B cell (primary cell): ENCODE data around the gene ADAMTS2. TPM values are rescaled to one million over a fixed set of nuclear protein-coding genes. Genes with fewer than 3 reads are reported as not detected.

Source experiments
- ATAC-seq: fragments of 200-7000 bp; cut with Tn5 transposase; one replicate; pipeline ENCODE4 v1.10.0; 2021; ENCODE audit warnings: low read depth, mild to moderate bottlenecking, moderate number of reproducible peaks, moderate library complexity
- CTCF ChIA-PET: fragments of 350-600 bp; sonication (Branson Sonifier 250); formaldehyde crosslinking; loops from one replicate; lab custom pipeline; 2021; ENCODE audit warnings: antibody characterized with exemption, inconsistent platforms; lab: Charles Lee
- POLR2A ChIA-PET: fragments of 350-600 bp; sonication (Branson Sonifier 250); formaldehyde crosslinking; loops from one replicate; lab custom pipeline; 2021; ENCODE audit warnings: antibody characterized with exemption; lab: Charles Lee
- DNase-seq: peaks from one replicate; pipeline ENCODE4 v3.0.0; 2013
- H2AFZ ChIP-seq: 2 replicates; pipeline ENCODE4 v1.6.1; 2012; ENCODE audit warnings: mild to moderate bottlenecking, low read depth, low read length; ENCODE audit not compliant: insufficient read depth, poor library complexity, severe bottlenecking
- H3K27ac ChIP-seq, 2 donors: 1 replicate in 1 of 2; 2 replicates in 1 of 2; pipeline ENCODE4 v1.5.1; 2012 to 2013; ENCODE audit warnings: low read length in 2 of 2, mild to moderate bottlenecking in 2 of 2, moderate library complexity in 1 of 2
- H3K27me3 ChIP-seq, 4 experiments: fragments of 200-600 bp in 1 of 4; sonication (generic) in 1 of 4; replicated peaks in 1 of 4; 1 replicate in 2 of 4; 2 replicates in 2 of 4; pipeline versions ENCODE4 v1.6.1 to v1.7.0; 2013 to 2016; ENCODE audit warnings: low read length in 3 of 4, mild to moderate bottlenecking in 2 of 4, mixed read lengths in 1 of 4, moderate library complexity in 1 of 4; ENCODE audit not compliant: insufficient read depth in 4 of 4, control insufficient read depth in 3 of 4; ENCODE audit errors: control extremely low read depth in 1 of 4
- H3K36me3 ChIP-seq, 2 experiments: replicated peaks in 1 of 2; 1 replicate in 1 of 2; 2 replicates in 1 of 2; pipeline versions ENCODE4 v1.6.1 to v1.7.1; 2013; ENCODE audit warnings: low read length in 1 of 2; ENCODE audit not compliant: insufficient read depth in 2 of 2, control insufficient read depth in 1 of 2; ENCODE audit errors: control extremely low read depth in 1 of 2, extremely low read depth in 1 of 2
- H3K4me1 ChIP-seq, 2 donors: fragments of 200-600 bp in 1 of 2; sonication (generic) in 1 of 2; 1 replicate in 1 of 2; 2 replicates in 1 of 2; pipeline versions ENCODE4 v1.5.1 to v1.6.1; 2013 to 2017; ENCODE audit warnings: low read length in 2 of 2; ENCODE audit not compliant: control insufficient read depth in 2 of 2, insufficient read depth in 2 of 2
- H3K4me2 ChIP-seq: replicated peaks from 2 replicates; pipeline ENCODE3; 2012; ENCODE audit warnings: mild to moderate bottlenecking, low read depth, low read length; ENCODE audit not compliant: poor library complexity, severe bottlenecking
- H3K4me3 ChIP-seq, 5 experiments: fragments of 200-600 bp in 1 of 5; sonication (generic) in 1 of 5; 1 replicate in 3 of 5; 2 replicates in 2 of 5; pipeline versions ENCODE4 v1.5.1 to v1.7.0; 2011 to 2016; ENCODE audit warnings: low read length in 4 of 5, mild to moderate bottlenecking in 4 of 5, low read depth in 2 of 5, control low read depth in 1 of 5, moderate library complexity in 1 of 5; ENCODE audit not compliant: insufficient read depth in 1 of 5; ENCODE audit errors: control extremely low read depth in 1 of 5, extremely low read depth in 1 of 5
- H3K79me2 ChIP-seq: fragments of 200-600 bp; sonication (generic); one replicate; pipeline ENCODE4 v1.6.0; 2016; ENCODE audit warnings: low read length; ENCODE audit not compliant: control insufficient read depth, insufficient read depth
- H3K9ac ChIP-seq: fragments of 200-600 bp; sonication (generic); 2 replicates; pipeline ENCODE4 v1.6.1; 2017; ENCODE audit warnings: mild to moderate bottlenecking, low read length, moderate library complexity
- H3K9me3 ChIP-seq, 3 donors: one replicate each; pipeline versions ENCODE4 v1.6.1 to v1.7.1; 2013; ENCODE audit warnings: low read length in 2 of 3; ENCODE audit not compliant: control insufficient read depth in 2 of 3, insufficient read depth in 1 of 3; ENCODE audit errors: control extremely low read depth in 1 of 3
- H4K20me1 ChIP-seq: 2 replicates; pipeline ENCODE4 v1.6.0; 2012; ENCODE audit warnings: mild to moderate bottlenecking, low read length; ENCODE audit not compliant: insufficient read depth, control insufficient read depth, poor library complexity, severe bottlenecking
- H3K27ac Mint-ChIP-seq: one replicate; pipeline ENCODE4 v1.8.0; 2021; ENCODE audit warnings: mixed read lengths
- H3K27me3 Mint-ChIP-seq: one replicate; pipeline ENCODE4 v1.8.0; 2021; ENCODE audit warnings: mixed read lengths
- H3K4me1 Mint-ChIP-seq: one replicate; pipeline ENCODE4 v1.8.0; 2021; ENCODE audit warnings: mixed read lengths
- H3K4me3 Mint-ChIP-seq: one replicate; pipeline ENCODE4 v1.8.0; 2021; ENCODE audit warnings: mixed read lengths
- H3K9me3 Mint-ChIP-seq: one replicate; pipeline ENCODE4 v1.8.0; 2022; ENCODE audit warnings: mixed read lengths; ENCODE audit not compliant: insufficient read depth
- CTCF ChIP-seq: fragments of 200-600 bp; IDR thresholded peaks from one replicate; pipeline ENCODE4 v1.8.0; 2022; ENCODE audit warnings: antibody characterized with exemption, mild to moderate bottlenecking
- EZH2 ChIP-seq: IDR thresholded peaks from 2 replicates; pipeline ENCODE4 v1.6.1; 2012; ENCODE audit warnings: borderline replicate concordance, low read depth, mild to moderate bottlenecking, moderate library complexity, low read length; ENCODE audit not compliant: insufficient read depth, poor library complexity, severe bottlenecking
- WGBS: methylation state at CpG from one replicate; pipeline ENCODE4 v1.1.5; 2013; ENCODE audit warnings: missing lambda C conversion rate; ENCODE audit not compliant: insufficient coverage; 5-methylcytosine and 5-hydroxymethylcytosine counted together
- intact Hi-C: fragments of 100-400 bp; cut with micrococcal nuclease; formaldehyde crosslinking; loops from one replicate; pipeline ENCODE4 v1.10.0; 2022
- polyA plus RNA-seq: library from polyadenylated mRNA; depleted of rRNA; stranded (reverse); fragments of >200 nt; gene quantifications from 2 replicates; pipeline ENCODE4 v1.2.3, GENCODE V29; 2012
- total RNA-seq, 2 donors: library from RNA; stranded (reverse); fragments of 120-200 nt in 1 of 2; gene quantifications; 1 replicate in 1 of 2; 2 replicates in 1 of 2; pipeline versions ENCODE4 v1.2.3 to v1.2.4, GENCODE V29; 2013 to 2022

ADAMTS2 gene
- total and polyA plus RNA-seq, 2 donors (not counting 1 experiment from before 2014, with no cell fraction given), result not detected

- Histone ChIP-seq H3K4me3 (no peak overlapping the region), H4K20me1 (no peaks in the 10 kb centered on the region), H3K9me3 (peaks cover 0 to 23% (median 4%) of the 10 kb centered on the region in 3 donors), H2AFZ (no peak overlapping the region), H3K9ac (no peak overlapping the region), H3K4me2 (no peak overlapping the region), H3K4me1 (no peaks in the 10 kb centered on the region), H3K27me3 (no peaks in the 10 kb centered on the region), H3K79me2 (no peaks in the 10 kb centered on the region), H3K36me3 (no peaks in the 10 kb centered on the region), H3K27ac (no peak overlapping the region)
- Mint-ChIP-seq H3K27me3 (peaks cover 4% of the 10 kb centered on the region), H3K4me1 (no peaks in the 10 kb centered on the region), H3K27ac (no peak overlapping the region), H3K9me3 (peaks cover 7% of the 10 kb centered on the region), H3K4me3 (no peak overlapping the region)
- WGBS, result 90% methylated on average over 10 of the region's 10 CpGs
- intact Hi-C loops, result no loop called here
- TF ChIP-seq EZH2 (no peak), CTCF (no peak)
- ChIA-PET POLR2A (no interaction called here), CTCF (no interaction called here)
- ATAC-seq, result no peak
- no peak for DNase-seq
These were observed 35.4 kb downstream of the ADAMTS2 start for GRCh38 chr5:179309751-179310320.

- Mint-ChIP-seq H3K27me3 (peaks cover 4% of the 10 kb centered on the region), H3K27ac (no peak overlapping the region), H3K9me3 (peaks cover 12% of the 10 kb centered on the region), H3K4me1 (no peaks in the 10 kb centered on the region), H3K4me3 (no peak overlapping the region)
- H3K4me2 ChIP-seq, result no peak overlapping the region
- ChIA-PET CTCF (no interaction called here), POLR2A (no interaction called here)
- peaks cover 0 to 20% (median 5%) of the 10 kb centered on the region in 3 donors for H3K9me3 ChIP-seq
- DNase-seq, result no peak
- H3K4me3 ChIP-seq, result no peak overlapping the region
- no peaks in the 10 kb centered on the region for H3K27me3 ChIP-seq
- no peak for ATAC-seq
- TF ChIP-seq EZH2, result no peak
- no peak for TF ChIP-seq CTCF
- H2AFZ ChIP-seq, result no peak overlapping the region
- WGBS, result 73% methylated on average over 7 of the region's 7 CpGs
- H3K4me1 ChIP-seq, result no peaks in the 10 kb centered on the region
- H3K27ac ChIP-seq, result no peak overlapping the region
- H3K36me3 ChIP-seq, result no peaks in the 10 kb centered on the region
- no peaks in the 10 kb centered on the region for H4K20me1 ChIP-seq
- no peaks in the 10 kb centered on the region for H3K79me2 ChIP-seq
- intact Hi-C loops, result no loop called here
- H3K9ac ChIP-seq, result no peak overlapping the region
These were observed 35.9 kb downstream of the ADAMTS2 start for GRCh38 chr5:179309383-179309670.
